Ovary (tissue), 3 donors: ENCODE measurements around the gene SRGN.

Experiments
- EP300 ChIP-seq: sonication (generic); formaldehyde crosslinking; IDR thresholded peaks from one replicate; pipeline ENCODE4 v1.6.1; 2017; ENCODE audit warnings: antibody characterized with exemption
- POLR2A ChIP-seq: fragments of 450-650 bp; IDR thresholded peaks from one replicate; pipeline ENCODE4 v1.6.1; 2017; ENCODE audit warnings: antibody characterized with exemption, mild to moderate bottlenecking, moderate library complexity
- TF ChIP-seq, protein P1 (sequence below), 3 donors: fragments of 450-650 bp in 2 of 3; fragments of 200-600 bp in 1 of 3; IDR thresholded peaks; one replicate each; pipeline versions ENCODE4 v1.5.1 to v1.8.0; 2016 to 2022; ENCODE audit warnings: antibody characterized with exemption in 3 of 3, mild to moderate bottlenecking in 1 of 3
- donor health status: DM: no; HTN: no; CAD: no.

DNA sequence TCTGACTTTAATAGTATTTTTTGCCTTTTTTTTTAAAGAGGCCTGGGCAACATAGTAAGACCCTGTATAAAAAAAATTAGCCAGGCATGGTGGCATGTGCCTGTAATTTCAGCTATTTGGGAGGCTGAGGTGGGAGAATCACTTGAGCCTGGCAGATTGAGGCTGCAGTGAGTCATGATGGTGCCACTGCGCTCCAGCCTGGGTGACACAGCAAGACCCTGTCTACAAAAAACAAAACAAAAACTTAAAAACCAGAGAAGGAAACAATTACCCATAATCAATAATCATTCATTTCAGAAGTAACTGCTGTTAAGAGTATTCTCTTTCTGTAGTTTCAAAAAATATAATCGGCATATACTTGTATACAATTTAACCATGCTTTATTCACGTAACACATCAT, 64.1 kb downstream of the SRGN start:
- TF ChIP-seq EP300 = no peak
- TF ChIP-seq, protein P1, sequence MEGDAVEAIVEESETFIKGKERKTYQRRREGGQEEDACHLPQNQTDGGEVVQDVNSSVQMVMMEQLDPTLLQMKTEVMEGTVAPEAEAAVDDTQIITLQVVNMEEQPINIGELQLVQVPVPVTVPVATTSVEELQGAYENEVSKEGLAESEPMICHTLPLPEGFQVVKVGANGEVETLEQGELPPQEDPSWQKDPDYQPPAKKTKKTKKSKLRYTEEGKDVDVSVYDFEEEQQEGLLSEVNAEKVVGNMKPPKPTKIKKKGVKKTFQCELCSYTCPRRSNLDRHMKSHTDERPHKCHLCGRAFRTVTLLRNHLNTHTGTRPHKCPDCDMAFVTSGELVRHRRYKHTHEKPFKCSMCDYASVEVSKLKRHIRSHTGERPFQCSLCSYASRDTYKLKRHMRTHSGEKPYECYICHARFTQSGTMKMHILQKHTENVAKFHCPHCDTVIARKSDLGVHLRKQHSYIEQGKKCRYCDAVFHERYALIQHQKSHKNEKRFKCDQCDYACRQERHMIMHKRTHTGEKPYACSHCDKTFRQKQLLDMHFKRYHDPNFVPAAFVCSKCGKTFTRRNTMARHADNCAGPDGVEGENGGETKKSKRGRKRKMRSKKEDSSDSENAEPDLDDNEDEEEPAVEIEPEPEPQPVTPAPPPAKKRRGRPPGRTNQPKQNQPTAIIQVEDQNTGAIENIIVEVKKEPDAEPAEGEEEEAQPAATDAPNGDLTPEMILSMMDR (IDR thresholded peaks at IDR 0.05) = no peak
- TF ChIP-seq POLR2A = no peak
